ENCODE measurements around the gene NTM.

DNA sequence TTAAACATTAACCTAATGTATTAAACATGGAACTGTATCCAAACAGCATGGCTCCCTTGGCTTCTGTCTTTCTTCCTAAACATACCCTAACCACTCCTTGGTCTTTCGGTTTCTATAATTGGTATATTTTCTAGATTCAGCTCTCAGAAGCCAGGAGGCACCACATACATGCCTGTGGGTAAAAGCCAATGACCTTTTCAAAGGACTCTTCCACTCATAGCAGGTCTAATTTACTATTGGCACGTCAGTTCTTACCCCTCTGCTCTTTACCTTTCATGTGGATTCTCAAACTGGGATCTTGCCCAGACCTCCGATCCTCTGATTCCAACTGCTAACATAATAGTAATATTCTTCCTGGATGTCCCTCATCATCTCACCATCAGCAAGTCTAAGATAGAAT is 835.1 kb downstream of the NTM start:
- TF ChIP-seq, protein P1, sequence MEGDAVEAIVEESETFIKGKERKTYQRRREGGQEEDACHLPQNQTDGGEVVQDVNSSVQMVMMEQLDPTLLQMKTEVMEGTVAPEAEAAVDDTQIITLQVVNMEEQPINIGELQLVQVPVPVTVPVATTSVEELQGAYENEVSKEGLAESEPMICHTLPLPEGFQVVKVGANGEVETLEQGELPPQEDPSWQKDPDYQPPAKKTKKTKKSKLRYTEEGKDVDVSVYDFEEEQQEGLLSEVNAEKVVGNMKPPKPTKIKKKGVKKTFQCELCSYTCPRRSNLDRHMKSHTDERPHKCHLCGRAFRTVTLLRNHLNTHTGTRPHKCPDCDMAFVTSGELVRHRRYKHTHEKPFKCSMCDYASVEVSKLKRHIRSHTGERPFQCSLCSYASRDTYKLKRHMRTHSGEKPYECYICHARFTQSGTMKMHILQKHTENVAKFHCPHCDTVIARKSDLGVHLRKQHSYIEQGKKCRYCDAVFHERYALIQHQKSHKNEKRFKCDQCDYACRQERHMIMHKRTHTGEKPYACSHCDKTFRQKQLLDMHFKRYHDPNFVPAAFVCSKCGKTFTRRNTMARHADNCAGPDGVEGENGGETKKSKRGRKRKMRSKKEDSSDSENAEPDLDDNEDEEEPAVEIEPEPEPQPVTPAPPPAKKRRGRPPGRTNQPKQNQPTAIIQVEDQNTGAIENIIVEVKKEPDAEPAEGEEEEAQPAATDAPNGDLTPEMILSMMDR (conservative IDR thresholded peaks at IDR 0.05; ENCODE audit: low read length): no peak
- no peak for TF ChIP-seq EZH2phosphoT487 (IDR thresholded peaks at IDR 0.05; ENCODE audit: borderline replicate concordance)

Measured in Loucy (cell line).